Right forelimb (tissue), 1 donor: ENCODE data around the gene CYP4F11.
"Not testable (repeated sequence)": the region's sequence is repeated elsewhere in the genome, so short reads cannot be mapped to it uniquely, and the experiment has no call there.

Source experiments
- DNase-seq: peaks from one replicate; pipeline ENCODE4 v3.0.0-alpha.2; 2018

Gene CYP4F11, protein sequence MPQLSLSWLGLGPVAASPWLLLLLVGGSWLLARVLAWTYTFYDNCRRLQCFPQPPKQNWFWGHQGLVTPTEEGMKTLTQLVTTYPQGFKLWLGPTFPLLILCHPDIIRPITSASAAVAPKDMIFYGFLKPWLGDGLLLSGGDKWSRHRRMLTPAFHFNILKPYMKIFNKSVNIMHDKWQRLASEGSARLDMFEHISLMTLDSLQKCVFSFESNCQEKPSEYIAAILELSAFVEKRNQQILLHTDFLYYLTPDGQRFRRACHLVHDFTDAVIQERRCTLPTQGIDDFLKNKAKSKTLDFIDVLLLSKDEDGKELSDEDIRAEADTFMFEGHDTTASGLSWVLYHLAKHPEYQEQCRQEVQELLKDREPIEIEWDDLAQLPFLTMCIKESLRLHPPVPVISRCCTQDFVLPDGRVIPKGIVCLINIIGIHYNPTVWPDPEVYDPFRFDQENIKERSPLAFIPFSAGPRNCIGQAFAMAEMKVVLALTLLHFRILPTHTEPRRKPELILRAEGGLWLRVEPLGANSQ

DNA sequence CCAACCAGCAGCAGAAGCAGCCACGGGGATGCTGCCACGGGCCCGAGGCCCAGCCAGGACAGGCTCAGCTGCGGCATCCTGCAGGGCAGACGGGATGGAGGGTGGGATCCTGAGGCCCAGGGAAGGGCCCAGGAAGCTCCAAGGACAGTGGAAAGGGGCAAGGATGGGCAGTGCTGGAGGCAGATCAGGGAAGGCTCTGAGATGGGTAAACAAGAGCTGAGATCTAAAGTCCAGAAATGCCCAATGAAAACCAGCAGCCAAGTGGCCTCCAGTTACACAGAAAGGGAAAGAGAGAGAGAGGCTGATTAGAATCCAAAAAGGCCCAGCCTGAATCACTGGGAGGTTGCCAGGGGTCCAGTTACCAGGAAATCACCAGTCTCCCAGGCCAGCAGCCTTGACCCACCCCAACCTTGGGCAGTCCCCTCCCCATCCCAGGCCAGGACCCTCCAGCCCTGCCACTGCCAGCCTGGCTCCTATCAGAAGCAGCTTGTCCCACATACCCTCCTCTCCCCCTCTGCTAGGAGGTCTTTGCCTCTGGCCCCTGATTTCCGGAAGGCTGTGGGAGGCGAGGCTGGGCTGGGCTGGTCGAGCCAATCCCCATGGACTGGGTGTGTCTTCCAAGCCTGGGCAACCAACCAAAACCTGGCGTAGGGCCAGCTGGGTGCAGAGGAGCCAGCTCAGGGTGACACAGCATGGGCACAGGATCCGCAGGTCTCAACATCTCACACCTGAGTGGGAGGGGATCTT lies at the start of gene CYP4F11:
Gene CYP4F11 (minus strand): TSS at position 198 of the 747 bp plus-strand sequence. CDS start 121 bp downstream, at position 77.
- DNase-seq: no peak

DNA sequence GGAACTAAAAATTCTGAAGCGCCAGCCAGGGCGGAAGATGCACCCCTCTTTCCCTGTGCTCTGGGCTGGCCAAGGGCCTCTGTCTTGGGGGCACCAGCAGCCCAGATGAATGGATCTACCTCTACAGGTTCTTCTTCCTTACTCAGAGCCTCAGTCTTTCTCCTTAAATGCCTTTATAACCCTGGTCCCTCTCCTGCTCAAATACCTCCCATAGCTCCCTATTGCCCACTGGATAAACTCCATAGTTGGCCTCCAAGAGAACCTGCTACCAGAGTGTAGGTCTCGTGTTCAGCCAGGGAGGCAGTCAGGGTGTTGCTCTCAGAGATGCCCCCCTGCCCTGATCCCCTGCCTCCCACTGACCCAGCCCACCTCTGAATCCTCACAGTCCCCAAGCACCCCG lies 45.0 kb upstream of the CYP4F11 start:
- DNase-seq: no peak

DNA sequence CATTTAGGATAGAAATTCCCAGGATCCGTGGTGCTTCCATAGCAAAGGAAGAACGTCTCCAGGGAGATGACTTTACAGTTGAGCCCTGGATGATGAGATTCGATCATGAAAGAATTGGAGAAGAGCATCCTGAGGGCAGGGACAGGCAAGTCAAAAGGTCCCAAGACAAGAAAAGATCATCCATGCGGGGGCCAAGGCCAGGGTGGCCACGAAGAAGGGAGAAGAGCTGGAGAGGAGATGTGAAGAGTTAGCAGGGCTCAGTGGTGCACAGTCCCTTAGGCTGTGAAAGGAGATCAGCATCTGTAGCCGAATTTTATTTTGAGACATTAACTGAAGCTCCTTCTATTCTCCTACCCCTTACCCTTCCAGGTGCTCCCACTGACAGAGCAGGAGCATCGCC lies 43.4 kb upstream of the CYP4F11 start:
- DNase-seq: no peak

DNA sequence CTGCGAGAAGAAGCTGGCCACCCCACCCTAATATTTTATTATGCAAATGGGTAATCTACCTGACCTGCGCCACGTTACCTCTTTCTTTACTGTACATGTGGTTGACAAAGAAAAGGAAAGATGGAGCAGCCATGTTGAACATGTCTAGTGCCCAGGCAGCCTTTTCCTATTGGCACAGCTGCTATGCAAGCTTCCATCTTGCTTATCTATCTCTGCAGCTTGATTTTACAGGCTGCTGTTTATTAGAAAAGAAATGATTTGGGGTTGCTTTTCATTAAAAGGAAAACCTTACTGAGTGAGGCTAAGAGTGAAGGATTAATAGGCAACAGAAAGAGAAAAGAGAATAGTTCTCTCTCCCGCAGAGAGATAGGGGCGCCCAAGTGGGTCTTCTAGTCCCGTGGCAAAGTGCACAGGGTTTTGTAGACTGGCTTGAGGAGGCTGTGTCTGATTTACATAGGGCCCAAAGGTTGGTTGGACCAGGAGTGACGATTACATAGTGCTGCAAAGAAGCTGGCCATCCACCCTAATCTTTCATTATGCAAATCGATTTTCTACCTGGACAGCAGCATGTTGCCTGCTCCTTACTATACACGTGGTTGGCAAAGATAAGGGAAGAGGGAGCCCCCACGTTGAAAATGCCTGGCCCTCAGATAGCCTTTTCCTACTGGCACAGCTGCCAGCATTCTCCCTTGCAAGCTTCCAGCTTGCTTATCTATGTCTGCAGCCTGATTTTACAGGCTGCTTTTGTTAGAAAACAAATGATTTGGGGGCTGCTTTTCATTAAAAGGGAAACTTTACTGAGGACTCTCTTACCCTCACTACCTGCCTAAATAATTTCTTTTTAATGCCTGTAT lies 42.7 kb upstream of the CYP4F11 start:
- DNase-seq: no peak

DNA sequence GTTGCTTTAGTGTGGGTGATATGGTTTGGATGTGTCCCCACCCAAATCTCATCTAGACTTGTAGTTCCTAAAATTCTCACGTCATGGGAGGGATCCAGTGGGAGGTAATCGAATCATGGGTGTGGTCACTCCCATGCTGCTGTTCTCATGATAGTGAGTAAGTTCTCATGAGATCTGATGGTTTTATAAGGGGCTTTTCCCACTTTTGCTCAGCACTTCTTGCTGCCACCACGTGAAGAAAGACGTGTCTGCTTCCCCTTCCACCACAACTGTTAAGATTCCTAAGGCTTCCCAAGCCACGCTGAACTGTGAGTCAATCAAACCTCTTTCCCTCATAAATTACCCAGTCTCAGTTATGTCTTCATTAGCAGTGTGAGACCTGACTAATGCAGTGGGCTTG lies 40.5 kb upstream of the CYP4F11 start:
- no peak for DNase-seq

DNA sequence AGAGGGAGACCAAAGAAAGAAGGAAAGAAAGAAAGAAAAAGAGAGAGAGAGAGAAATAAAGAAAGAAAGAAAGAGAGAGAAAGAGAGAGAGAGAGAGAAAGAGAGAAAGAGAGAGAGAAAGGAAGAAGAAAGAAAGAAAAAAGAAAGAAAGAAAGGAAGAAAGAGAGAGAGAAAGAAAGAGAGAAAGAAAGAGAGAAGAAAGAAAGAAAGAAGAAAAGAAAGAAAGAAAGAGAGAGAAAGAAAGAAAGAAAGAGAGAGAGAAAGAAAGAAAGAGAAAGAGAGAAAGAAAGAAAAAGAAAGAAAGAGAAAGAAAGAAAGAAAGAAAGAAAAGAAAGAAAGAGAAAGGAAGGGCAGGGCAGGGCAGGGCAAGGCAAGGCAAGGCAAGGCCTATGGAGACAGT lies 37.7 kb upstream of the CYP4F11 start:
- DNase-seq: not testable (repeated sequence)

DNA sequence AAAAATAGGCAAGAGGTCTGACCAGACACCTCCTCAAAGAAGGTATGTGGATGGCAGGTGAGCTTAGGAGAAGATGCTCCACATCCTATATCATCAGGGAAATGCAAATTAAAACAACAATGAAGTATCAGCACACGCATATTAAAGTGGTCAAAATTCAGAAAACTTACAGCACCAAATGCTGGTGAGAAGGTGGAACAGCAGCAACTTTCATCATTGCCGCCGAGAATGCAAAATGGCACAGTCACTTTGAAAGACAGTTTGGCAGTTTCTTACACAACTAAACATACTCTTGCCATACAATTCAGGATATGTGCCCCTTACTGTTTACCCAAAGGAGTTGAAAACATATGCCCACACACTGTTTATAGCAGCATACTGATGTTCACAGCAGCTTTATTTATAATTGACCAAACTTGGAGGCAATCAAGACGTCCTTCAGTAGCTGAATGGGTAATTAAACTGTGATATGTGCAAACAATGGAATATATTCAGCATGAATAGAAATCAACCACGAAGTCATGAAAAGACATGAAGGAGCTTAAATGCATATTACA lies 37.0 kb upstream of the CYP4F11 start:
- no peak for DNase-seq

DNA sequence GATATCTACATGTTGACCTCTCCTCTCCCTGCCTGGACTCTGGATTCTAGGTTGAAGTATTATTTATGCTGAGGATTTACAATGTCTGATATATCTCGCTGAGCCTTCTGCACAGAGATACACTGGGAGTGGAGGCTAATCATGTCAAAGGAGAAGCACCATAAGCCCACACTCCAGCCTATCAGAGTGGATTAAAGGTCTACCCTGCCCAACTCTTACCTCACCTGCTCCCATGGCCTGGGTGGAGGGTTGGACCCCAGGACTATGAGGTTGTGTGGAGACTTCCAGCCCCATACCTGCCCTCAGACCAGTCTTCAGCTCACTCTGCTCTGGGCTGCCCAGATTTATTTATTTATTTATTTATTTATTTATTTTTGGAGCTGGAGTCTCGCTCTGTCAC lies 29.9 kb upstream of the CYP4F11 start:
- DNase-seq: no peak

DNA sequence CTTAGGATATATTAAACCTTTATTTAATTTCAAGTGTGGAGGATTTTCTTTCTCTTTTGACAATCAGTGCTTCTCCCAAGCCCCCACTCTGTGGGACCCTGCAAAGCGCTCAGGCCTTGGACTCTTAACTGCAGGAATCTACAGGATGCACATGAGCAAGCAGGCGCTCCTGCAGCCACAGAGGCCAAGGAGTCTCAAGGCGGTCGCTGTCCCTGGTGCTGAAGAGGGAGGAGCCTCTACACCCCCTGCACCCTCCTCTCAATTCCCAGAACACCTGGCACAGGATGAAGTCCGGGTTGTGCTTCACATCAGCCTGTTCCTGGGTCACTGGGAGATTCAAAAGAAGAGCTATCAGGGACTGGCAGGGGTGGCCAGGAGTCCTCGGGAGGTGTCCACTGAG lies 28.0 kb upstream of the CYP4F11 start:
- DNase-seq: no peak

DNA sequence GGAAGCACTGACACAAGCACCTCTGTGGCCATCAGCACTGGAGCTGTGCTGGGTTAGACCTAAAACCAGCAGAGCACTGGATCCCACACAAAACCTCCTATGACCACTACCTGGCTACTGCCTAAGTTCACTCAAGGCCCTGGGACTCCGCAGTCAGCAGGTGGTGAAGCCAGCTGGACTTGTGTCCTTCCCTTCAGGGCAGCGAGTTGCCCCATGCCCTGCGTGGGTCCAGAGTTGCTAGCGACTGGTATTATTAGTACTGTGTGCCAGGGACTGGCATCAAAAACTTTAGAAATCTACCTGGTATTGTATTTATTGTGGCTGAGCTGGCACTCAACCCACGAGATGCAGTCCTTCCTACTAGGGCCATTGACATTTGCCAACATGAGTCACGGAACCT lies 20.5 kb upstream of the CYP4F11 start:
- DNase-seq: no peak

DNA sequence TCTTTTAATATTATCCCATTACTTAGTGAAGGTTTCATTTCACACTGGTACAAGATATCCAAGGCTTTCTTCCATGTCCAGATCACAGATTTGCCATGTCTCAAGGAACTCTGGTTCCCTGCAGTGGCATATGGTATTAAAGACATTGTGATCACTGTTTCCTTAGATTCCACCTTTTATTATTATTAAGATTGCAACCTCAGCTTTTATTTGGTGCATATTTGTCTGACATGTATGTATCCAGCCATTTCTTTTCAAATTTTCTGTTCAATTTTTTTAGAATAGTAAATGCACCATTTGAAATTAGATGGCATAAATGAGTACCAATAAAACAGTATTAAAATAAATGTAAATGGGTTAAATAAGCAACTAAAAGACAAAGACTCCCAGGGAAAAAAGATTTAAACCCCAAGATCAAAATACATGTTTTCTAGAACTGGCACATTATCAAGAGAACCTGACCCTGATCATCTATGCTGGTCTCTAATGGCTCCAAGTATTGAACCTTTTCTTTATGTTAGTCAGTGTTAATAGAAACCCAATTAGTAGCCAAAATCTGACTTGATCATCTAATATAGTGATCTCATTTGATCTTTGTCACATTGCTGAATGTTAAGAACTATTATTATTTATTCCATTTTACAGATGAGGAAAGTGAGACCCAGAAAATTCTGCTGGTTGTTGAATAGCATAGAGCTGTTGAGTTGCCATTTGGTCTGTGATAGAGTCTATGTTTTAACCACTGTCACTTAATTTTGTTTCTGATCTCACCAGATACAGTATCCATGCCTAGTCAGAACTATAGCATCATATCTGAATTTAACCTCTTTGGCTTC lies 14.1 kb upstream of the CYP4F11 start, which contains the start of gene OR10H4:
Gene OR10H4 (plus strand): TSS at position 786 of the 836 bp plus-strand sequence. CDS start 0 bp downstream, at position 786.
- no peak for DNase-seq

DNA sequence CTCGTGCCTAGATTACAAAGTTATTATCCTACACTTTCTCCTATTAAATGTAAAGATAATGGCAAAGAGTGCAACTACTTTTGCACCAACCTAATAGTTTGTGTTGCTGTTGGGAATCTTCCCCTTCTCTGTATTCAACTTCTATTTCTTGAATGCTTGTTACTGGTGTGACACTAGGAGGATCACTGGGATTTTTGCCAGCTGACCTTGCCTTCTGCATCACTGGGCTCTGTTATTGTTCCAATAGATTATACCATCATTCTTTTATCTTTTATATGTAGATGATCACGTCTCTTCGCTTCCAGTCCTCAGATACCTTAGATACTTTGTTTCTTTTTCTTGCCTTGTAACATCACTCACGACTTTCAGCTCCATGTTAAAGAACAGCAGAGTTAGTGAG lies 11.0 kb upstream of the CYP4F11 start:
- DNase-seq: no peak

DNA sequence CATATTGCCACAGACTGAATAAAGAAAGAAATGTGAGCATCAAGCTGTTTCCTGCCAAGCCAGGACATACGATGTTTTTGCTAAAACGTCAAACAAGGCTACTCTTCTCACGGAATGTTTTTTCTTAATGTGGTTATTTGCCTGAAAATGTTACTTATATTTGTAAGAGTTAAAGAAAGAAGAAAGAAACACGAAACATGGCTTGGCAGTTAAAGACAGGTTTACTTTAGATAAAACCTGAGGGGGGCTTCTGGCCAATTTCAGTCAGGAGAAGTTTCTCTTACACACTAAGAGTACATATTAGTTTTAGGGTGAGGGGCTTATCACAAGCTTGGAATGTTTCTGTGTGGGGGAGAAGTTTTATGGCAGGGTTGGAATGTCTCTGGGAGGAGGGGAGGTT lies 10.1 kb upstream of the CYP4F11 start:
- DNase-seq: no peak

DNA sequence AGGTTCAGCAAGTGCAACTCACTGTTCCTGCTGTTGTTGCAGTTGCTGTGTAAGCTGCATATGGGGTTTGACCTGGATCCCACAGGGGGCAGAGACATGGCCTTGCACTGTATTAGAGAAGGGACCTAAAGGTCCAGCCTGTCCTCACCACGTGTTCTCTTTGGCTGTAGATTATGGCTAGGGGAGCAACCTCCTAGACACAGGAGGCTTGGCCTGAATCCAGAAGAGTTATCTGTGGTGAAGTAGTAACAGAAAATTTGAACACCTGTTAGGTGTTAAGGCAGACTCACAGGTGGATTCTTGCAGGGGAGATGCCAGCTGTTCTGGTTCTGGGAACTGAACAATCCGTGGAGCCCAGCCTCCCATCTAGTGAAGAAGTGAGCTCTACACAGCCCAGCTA lies 3.4 kb upstream of the CYP4F11 start:
- DNase-seq: no peak

DNA sequence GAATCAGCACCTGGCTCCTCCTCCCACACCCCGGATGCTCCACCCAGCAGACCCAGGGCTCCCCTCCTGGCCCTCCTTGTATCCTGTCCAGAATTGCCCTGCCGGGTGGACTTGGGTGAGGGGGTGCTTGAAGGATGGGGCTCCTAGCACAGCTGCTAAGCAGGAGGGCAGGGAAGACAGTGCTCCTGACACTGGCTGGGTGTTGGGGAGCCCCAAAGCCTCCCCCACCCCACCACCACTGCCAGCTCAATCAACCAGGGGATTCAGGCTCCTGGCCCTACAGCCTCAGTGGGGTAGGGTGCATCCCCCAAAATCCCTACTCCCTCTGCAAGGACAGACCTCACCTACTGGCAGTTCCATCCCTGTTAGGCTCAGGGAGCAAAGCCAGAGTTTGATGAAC lies 2.6 kb upstream of the CYP4F11 start:
- no peak for DNase-seq

DNA sequence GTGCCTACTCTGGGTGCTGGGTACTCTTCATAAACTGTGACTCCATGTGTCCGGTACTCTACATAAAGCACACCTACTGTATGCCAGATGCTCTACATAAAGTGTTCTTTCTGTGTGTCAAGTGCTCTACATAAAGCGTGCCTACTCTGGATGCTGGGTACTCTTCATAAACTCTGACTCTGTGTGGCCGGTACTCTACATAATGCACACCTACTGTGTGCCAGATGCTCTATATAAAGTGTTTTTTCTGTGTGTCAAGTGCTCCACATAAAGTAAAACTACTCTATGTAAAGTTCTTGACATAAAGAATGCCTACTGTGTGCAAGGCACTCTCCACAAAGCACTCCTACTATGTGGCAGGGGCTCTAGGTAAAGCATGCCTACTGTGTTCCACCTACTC lies 1.8 kb upstream of the CYP4F11 start:
- no peak for DNase-seq

DNA sequence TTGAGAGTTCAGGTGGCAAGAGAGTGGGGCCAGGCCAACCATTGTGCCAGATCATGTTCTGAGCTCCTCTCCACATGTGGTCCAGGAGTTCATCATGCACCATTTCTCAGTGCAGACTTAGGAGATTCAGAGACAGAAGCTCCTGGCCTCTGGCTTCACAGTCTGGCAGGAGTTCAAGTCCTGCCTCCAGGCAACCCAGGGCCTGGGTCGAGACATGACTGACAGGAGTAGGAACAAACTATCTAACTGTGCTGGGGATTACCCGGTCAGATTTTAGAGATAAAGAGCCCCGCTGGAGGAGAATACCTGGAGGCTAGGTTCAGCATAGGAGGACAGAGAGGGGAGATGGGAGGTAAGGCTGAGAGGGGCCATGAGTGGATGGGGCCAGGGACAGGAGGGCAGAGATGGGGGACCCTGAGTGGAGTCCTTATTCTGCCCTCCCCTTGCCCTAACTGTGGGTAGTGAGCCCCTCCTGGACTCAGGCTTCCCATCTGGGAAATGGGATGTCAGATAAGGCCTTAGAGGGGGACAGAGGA lies 906 bp upstream of the CYP4F11 start:
- no peak for DNase-seq

DNA sequence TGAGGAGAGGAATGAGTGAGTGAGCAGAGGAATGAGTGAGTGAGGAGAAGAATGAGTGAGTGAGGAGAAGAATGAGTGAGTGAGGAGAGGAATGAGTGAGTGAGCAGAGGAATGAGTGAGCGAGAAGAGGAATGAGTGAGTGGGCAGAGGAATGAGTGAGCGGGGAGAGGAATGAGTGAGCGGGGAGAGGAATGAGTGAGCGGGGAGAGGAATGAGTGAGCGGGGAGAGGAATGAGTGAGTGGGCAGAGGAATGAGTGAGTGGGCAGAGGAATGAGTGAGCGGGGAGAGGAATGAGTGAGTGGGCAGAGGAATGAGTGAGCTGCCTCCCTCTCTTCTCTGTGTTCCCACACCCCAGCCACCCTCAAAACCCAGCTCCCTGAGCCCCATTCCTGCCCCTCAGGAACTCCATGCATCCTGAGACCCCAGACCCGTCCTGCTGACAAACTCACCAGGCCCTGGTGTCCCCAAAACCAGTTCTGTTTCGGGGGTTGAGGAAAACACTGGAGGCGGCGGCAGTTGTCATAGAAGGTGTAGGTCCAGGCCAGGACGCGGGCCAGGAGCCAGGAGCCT lies 483 bp downstream of the CYP4F11 start:
- not testable (repeated sequence) for DNase-seq

DNA sequence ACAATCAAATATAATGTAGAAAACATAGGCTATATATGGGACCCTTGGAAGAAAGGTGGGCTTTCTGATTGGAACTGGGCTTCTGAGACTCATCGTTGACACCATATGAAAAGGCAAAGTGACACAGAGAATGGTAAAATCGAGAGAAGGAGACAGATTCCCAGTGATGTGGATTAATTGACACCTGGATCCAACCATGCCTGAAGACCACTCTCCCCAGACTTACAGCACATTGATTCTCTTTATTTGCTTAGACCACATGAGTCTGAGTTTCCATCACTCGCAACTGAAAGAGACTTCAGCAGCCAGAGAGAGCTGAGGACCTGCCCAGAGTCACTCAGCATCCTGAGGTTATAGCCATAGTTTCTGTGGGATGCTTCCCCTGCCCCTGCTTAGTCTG lies 6.0 kb downstream of the CYP4F11 start:
- no peak for DNase-seq

DNA sequence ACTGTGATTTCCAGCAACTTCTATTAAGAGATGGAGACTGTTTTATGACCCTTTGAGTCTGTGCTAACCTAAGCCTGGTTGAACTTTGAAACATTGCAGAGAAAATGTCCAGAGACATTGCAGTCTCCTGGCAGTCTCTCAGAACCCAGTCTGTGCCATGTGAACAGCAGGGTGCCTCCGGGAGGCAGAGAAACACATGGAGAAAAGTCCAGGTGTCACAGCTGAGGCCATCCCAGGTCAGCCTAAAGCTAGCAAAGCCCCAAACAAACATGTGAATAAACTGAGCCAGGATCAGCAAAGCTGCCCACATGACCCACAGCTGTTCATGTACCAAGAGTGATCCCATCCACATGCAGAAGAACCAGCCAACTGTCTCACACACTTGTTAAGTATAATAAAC lies 7.8 kb downstream of the CYP4F11 start:
- no peak for DNase-seq

DNA sequence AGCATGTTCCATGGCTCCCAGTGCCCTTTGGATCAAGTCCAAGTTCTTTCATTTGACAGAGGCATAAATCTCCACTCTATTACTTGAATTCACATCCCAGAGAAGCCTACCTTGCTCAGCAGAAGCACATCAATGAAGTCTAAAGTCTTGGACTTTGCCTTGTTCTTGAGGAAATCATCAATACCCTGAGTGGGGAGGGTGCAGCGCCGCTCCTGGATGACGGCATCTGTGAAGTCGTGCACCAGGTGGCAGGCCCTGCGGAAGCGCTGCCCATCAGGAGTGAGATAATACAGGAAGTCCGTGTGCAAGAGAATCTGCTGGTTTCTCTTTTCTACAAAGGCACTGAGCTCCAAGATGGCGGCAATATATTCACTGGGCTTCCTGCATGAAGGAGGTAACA lies 10.6 kb downstream of the CYP4F11 start:
- no peak for DNase-seq
